Mucosa of stomach (tissue), 1 donor: Measurements from ENCODE around the gene MESD.

Experiments used
- H3K27me3 ChIP-seq: one replicate; pipeline ENCODE4 v1.7.0; 2013; ENCODE audit warnings: mild to moderate bottlenecking, low read length; ENCODE audit not compliant: control insufficient read depth, insufficient read depth
- H3K36me3 ChIP-seq: one replicate; pipeline ENCODE4 v1.7.0; 2013; ENCODE audit warnings: low read length; ENCODE audit not compliant: control insufficient read depth, insufficient read depth
- H3K4me1 ChIP-seq: one replicate; pipeline ENCODE4 v1.7.0; 2013; ENCODE audit warnings: mild to moderate bottlenecking, low read length; ENCODE audit not compliant: control insufficient read depth, insufficient read depth
- H3K4me3 ChIP-seq: one replicate; pipeline ENCODE4 v1.7.0; 2013; ENCODE audit warnings: low read length
- H3K9ac ChIP-seq: one replicate; pipeline ENCODE4 v1.7.0; 2013; ENCODE audit warnings: mild to moderate bottlenecking, low read length, moderate library complexity
- H3K9me3 ChIP-seq: one replicate; pipeline ENCODE4 v1.7.0; 2013; ENCODE audit warnings: mild to moderate bottlenecking, low read length, moderate library complexity; ENCODE audit not compliant: control insufficient read depth
- donor health status: Pancreatic carcinoma.

MESD gene

GRCh38 chr15:80998251-80998650 is 8.6 kb upstream of the MESD start:
- no peaks in the 10 kb centered on the region for H3K27me3 ChIP-seq
- no peak overlapping the region for H3K4me3 ChIP-seq
- H3K36me3 ChIP-seq, result no peaks in the 10 kb centered on the region
- no peak overlapping the region for H3K9ac ChIP-seq
- H3K9me3 ChIP-seq, result no peaks in the 10 kb centered on the region
- H3K4me1 ChIP-seq, result peaks cover 17% of the 10 kb centered on the region

- Histone ChIP-seq H3K4me1 (peaks cover 11% of the 10 kb centered on the region), H3K36me3 (no peaks in the 10 kb centered on the region), H3K9ac (no peak overlapping the region), H3K4me3 (no peak overlapping the region), H3K9me3 (no peaks in the 10 kb centered on the region), H3K27me3 (no peaks in the 10 kb centered on the region)
Observed at GRCh38 chr15:80997692-80998091, 8.1 kb upstream of the MESD start.

- Histone ChIP-seq H3K4me3 (no peak overlapping the region), H3K27me3 (no peaks in the 10 kb centered on the region), H3K9ac (no peak overlapping the region), H3K4me1 (peaks cover 6% of the 10 kb centered on the region), H3K36me3 (no peaks in the 10 kb centered on the region), H3K9me3 (no peaks in the 10 kb centered on the region)
Observed at GRCh38 chr15:80996247-80996646, 6.6 kb upstream of the MESD start.

- no peaks in the 10 kb centered on the region for H3K9me3 ChIP-seq
- no peaks in the 10 kb centered on the region for H3K27me3 ChIP-seq
- H3K36me3 ChIP-seq, result no peaks in the 10 kb centered on the region
- H3K4me1 ChIP-seq, result no peaks in the 10 kb centered on the region
- H3K4me3 ChIP-seq, result no peak overlapping the region
- H3K9ac ChIP-seq, result no peak overlapping the region
Observed at GRCh38 chr15:80992441-80992840, 2.8 kb upstream of the MESD start.

- Histone ChIP-seq H3K36me3 (no peaks in the 10 kb centered on the region), H3K4me3 (no peak overlapping the region), H3K9me3 (no peaks in the 10 kb centered on the region), H3K9ac (no peak overlapping the region), H3K27me3 (no peaks in the 10 kb centered on the region), H3K4me1 (no peaks in the 10 kb centered on the region)
Observed at GRCh38 chr15:80992006-80992405, 2.4 kb upstream of the MESD start.

GRCh38 chr15:80991421-80991820 is 1.8 kb upstream of the MESD start:
- no peaks in the 10 kb centered on the region for H3K9me3 ChIP-seq
- H3K4me1 ChIP-seq, result no peaks in the 10 kb centered on the region
- H3K4me3 ChIP-seq, result no peak overlapping the region
- no peaks in the 10 kb centered on the region for H3K36me3 ChIP-seq
- no peaks in the 10 kb centered on the region for H3K27me3 ChIP-seq
- no peak overlapping the region for H3K9ac ChIP-seq

- H3K9me3 ChIP-seq, result no peaks in the 10 kb centered on the region
- H3K9ac ChIP-seq, result no peak overlapping the region
- no peaks in the 10 kb centered on the region for H3K4me1 ChIP-seq
- H3K27me3 ChIP-seq, result no peaks in the 10 kb centered on the region
- H3K4me3 ChIP-seq, result no peak overlapping the region
- H3K36me3 ChIP-seq, result no peaks in the 10 kb centered on the region
Observed at GRCh38 chr15:80990955-80991354, 1.3 kb upstream of the MESD start.

GRCh38 chr15:80989081-80989517 is 520 bp downstream of the MESD start:
- H3K9ac ChIP-seq, result peak overlapping the region; percentile 95
- H3K4me1 ChIP-seq, result no peaks in the 10 kb centered on the region

GRCh38 chr15:80988148-80988796 is 1.3 kb downstream of the MESD start:
- Histone ChIP-seq H3K4me3 (no peak overlapping the region), H3K27me3 (no peaks in the 10 kb centered on the region), H3K9ac (no peak overlapping the region), H3K9me3 (no peaks in the 10 kb centered on the region), H3K4me1 (no peaks in the 10 kb centered on the region), H3K36me3 (no peaks in the 10 kb centered on the region)

More at GRCh38 chr15:80989081-80989517, 520 bp downstream of the MESD start:
- Histone ChIP-seq H3K4me3 (peak overlapping the region; percentile 85), H3K9me3 (no peaks in the 10 kb centered on the region), H3K27me3 (no peaks in the 10 kb centered on the region), H3K36me3 (no peaks in the 10 kb centered on the region)

- Histone ChIP-seq H3K4me3 (no peak overlapping the region), H3K9me3 (no peaks in the 10 kb centered on the region), H3K36me3 (no peaks in the 10 kb centered on the region), H3K4me1 (no peaks in the 10 kb centered on the region), H3K27me3 (no peaks in the 10 kb centered on the region), H3K9ac (no peak overlapping the region)
Observed at GRCh38 chr15:80986487-80986886, 3.1 kb downstream of the MESD start.

GRCh38 chr15:80985981-80986380 is 3.6 kb downstream of the MESD start:
- no peaks in the 10 kb centered on the region for H3K9me3 ChIP-seq
- no peak overlapping the region for H3K9ac ChIP-seq
- no peak overlapping the region for H3K4me3 ChIP-seq
- H3K4me1 ChIP-seq, result no peaks in the 10 kb centered on the region
- H3K27me3 ChIP-seq, result no peaks in the 10 kb centered on the region
- H3K36me3 ChIP-seq, result no peaks in the 10 kb centered on the region

- H3K4me1 ChIP-seq, result no peaks in the 10 kb centered on the region
- no peak overlapping the region for H3K4me3 ChIP-seq
- H3K27me3 ChIP-seq, result no peaks in the 10 kb centered on the region
- no peak overlapping the region for H3K9ac ChIP-seq
- H3K36me3 ChIP-seq, result peaks cover 4% of the 10 kb centered on the region
- no peaks in the 10 kb centered on the region for H3K9me3 ChIP-seq
Observed at GRCh38 chr15:80984856-80985255, 4.8 kb downstream of the MESD start.

- Histone ChIP-seq H3K4me1 (peaks cover 10% of the 10 kb centered on the region), H3K9me3 (no peaks in the 10 kb centered on the region), H3K27me3 (no peaks in the 10 kb centered on the region), H3K4me3 (no peak overlapping the region), H3K9ac (no peak overlapping the region), H3K36me3 (peaks cover 12% of the 10 kb centered on the region)
Observed at GRCh38 chr15:80982839-80983238, 6.8 kb downstream of the MESD start.
